Rectal smooth muscle tissue (tissue), 1 donor: ENCODE data around the gene PAFAH2.

Experiments
- H3K27ac ChIP-seq: one replicate; pipeline ENCODE4 v1.7.0; 2013; ENCODE audit warnings: low read depth, low read length, inconsistent platforms
- H3K27me3 ChIP-seq: one replicate; pipeline ENCODE4 v1.7.0; 2013; ENCODE audit warnings: low read length; ENCODE audit not compliant: control insufficient read depth, insufficient read depth
- H3K36me3 ChIP-seq: one replicate; pipeline ENCODE4 v1.7.0; 2013; ENCODE audit warnings: low read length; ENCODE audit not compliant: control insufficient read depth, insufficient read depth
- H3K4me1 ChIP-seq: one replicate; pipeline ENCODE4 v1.7.0; 2013; ENCODE audit warnings: low read length; ENCODE audit not compliant: control insufficient read depth, insufficient read depth
- H3K4me3 ChIP-seq: one replicate; pipeline ENCODE4 v1.7.0; 2013; ENCODE audit warnings: low read length
- H3K9ac ChIP-seq: one replicate; pipeline ENCODE4 v1.7.0; 2013; ENCODE audit warnings: low read length

PAFAH2 gene

DNA sequence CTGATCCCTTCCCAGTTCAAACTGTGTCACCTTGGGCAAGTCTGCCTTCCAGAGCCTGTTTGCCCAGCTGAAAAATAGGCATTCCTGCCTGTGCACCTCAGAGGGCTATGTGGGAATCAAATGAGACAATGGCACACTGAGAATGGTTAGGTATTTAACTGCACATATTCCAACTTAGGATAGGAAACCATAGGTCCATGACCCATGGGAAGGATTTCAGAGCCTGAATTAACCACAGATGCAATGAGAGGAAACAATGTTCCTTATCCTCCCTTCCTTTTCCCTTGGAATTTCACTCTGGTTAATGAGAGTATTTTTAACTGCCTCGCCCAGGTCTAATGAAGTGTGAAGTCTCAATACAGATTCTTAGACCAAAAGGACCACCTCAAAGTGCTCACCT, 12.7 kb downstream of the PAFAH2 start:
- no peak overlapping the region for H3K4me3 ChIP-seq
- no peak overlapping the region for H3K27ac ChIP-seq
- no peaks in the 10 kb centered on the region for H3K4me1 ChIP-seq
- H3K9ac ChIP-seq: no peak overlapping the region
- H3K36me3 ChIP-seq: peaks cover 35% of the 10 kb centered on the region
- H3K27me3 ChIP-seq: no peaks in the 10 kb centered on the region

DNA sequence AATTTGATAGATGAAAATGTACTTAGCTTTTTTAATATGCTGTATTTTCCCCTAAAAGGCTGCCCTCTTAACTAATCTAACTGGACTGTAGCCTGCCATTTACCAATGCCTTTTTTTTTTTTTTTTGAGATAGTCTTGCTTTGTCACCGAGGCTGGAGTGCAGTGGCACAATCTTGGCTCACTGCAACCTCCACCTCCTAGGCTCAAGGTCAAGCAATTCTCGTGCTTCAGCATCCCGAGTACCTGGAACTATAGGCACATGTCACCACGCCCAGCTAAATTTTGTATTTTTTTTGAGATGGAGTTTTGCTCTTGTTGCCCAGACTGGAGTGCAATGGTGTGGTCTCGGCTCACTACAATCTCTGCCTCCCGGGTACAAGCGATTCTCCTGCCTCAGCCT, 18.7 kb downstream of the PAFAH2 start:
- Histone ChIP-seq H3K27ac (no peak overlapping the region), H3K27me3 (no peaks in the 10 kb centered on the region), H3K4me1 (no peaks in the 10 kb centered on the region), H3K4me3 (no peak overlapping the region), H3K9ac (no peak overlapping the region), H3K36me3 (peaks cover 26% of the 10 kb centered on the region)

DNA sequence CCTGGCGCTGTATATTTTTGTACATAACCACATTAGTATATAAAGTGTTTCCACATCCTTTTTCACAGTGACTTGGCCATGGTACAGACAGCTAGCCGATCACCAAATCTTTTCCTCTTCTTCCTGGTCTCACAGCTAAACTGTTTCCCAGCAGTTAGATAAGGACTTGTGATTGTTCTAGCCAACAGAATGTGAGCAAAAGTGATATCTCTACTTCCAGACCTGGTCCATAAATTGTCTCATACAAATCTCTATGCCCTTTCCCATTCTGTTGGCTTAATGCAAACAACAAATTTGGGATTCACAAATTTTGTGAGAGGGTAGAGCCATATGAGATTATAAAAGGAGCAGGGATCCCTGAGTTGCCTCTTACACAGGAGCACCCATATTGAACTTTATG, 19.5 kb downstream of the PAFAH2 start:
- H3K9ac ChIP-seq: no peak overlapping the region
- H3K4me3 ChIP-seq: no peak overlapping the region
- H3K36me3 ChIP-seq: peaks cover 23% of the 10 kb centered on the region

DNA sequence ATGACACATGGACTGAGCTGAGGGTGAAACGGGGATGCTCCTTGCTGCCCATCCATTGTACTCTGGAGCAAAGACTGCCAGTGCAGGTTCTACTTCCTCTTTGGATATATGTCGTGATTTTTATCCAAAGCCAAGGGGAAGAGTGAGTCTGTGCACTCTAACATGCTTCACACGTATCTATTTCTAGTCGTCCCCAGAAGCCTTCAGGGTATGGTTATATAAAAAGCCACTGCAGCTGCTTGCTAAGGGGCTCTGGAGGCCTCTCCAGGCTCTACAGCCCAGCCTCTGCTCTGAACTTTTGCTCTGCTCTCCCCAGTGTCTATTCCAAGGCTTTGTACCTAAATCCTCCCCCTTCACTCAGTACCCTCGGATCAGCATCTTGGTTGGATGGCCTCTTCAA, 20.1 kb downstream of the PAFAH2 start:
- Histone ChIP-seq H3K27ac (no peak overlapping the region), H3K36me3 (peaks cover 22% of the 10 kb centered on the region)

More for the DNA sequence above, 19.5 kb downstream of the PAFAH2 start:
- no peaks in the 10 kb centered on the region for H3K27me3 ChIP-seq
- no peak overlapping the region for H3K27ac ChIP-seq
- H3K4me1 ChIP-seq: no peaks in the 10 kb centered on the region

DNA sequence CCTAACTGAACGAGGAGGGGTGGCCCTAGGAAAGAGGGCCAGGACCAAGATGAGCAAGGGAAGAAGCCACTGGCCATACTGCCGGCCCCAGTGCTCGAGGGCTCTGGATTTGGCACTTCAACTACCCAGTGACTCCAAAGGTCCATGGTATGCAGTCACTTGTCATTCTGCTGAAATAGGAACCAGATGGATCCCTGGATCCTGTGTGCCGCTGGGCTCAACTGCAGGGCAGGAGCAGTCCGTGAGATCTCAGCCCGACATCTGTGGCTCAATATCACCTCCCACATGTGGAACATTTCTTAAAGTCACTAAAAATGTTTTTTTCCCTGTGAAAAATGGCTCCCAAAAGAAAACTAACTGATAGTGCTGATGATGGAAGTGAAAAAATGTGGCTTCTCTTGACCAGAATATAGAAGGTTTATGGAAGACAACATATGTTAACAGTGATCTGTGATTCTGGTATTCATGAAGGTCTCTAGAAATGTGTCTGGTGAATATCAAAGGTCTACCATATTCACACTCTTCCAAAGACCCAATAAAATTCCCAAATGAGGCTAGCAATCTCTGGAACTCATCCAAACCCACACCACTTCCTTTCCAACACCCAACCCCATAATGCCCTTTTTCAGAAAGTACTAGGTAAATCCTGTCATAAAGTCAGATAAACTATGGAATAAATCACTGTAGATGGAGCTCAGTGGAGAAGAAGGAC, 24.1 kb downstream of the PAFAH2 start:
- Histone ChIP-seq H3K9ac (no peak overlapping the region), H3K27me3 (no peaks in the 10 kb centered on the region), H3K4me3 (no peak overlapping the region), H3K36me3 (peaks cover 12% of the 10 kb centered on the region), H3K27ac (no peak overlapping the region), H3K4me1 (no peaks in the 10 kb centered on the region)

More for the DNA sequence above, 20.1 kb downstream of the PAFAH2 start:
- no peak overlapping the region for H3K4me3 ChIP-seq
- H3K9ac ChIP-seq: no peak overlapping the region
- H3K27me3 ChIP-seq: no peaks in the 10 kb centered on the region
- no peaks in the 10 kb centered on the region for H3K4me1 ChIP-seq

DNA sequence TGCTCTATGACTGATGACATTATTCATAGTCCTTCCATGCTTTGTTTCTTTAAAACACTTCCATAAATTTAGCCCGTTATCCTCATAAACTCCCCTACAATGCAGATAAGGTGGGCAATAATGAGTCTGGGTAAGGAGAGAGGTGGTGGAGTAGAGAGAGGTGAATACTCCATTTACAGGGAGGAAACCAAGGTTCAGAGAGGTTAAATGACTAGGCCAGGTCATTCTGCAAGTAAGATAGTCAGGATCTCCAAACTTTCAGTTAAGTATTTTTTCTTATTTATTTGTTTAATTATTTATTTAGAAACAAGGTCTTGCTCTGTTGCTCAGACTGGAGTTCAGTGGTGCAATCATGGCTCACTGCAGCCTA, 26.1 kb downstream of the PAFAH2 start:
- H3K27me3 ChIP-seq: no peaks in the 10 kb centered on the region
- no peaks in the 10 kb centered on the region for H3K4me1 ChIP-seq
- no peak overlapping the region for H3K9ac ChIP-seq
- H3K36me3 ChIP-seq: peaks cover 8% of the 10 kb centered on the region
- H3K4me3 ChIP-seq: no peak overlapping the region
- H3K27ac ChIP-seq: no peak overlapping the region

DNA sequence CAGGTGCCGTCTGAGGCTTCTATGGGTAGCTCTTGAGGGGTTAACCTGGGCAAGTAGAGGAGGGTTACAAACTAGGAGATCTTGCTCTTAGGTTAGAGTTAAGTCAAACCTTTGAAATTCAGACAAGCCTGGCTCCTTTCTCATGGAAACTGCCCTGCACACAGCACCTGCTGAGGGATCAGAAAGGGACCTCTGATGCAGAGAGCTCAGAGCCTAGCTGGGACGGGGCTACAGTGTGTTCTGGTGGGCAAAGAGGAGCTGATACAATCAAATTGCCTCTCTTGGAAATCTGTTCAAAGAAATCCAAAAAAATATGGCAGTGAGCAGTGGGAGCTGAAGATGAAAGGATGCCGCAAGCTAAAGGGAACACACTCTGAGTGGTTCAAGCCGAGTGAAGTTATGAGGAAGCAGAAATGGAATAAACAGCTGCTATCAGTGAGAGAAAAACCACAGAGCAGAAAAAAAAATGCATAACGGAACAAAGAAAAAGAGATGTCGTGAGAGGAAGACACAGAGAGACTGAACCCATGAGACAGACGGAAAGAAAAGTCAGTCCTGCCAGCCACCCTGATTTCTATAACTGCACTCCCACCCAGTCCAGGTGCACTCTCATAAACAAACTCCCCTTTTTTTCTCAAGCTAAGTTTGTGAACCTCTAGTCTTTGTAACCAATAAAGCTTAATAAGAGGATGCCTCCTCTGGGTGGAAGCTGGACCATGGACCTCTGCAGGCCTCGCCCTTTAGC, 26.6 kb downstream of the PAFAH2 start:
- H3K4me3 ChIP-seq: no peak overlapping the region
- no peaks in the 10 kb centered on the region for H3K4me1 ChIP-seq
- no peaks in the 10 kb centered on the region for H3K27me3 ChIP-seq
- H3K36me3 ChIP-seq: peaks cover 5% of the 10 kb centered on the region
- H3K9ac ChIP-seq: no peak overlapping the region
- no peak overlapping the region for H3K27ac ChIP-seq

DNA sequence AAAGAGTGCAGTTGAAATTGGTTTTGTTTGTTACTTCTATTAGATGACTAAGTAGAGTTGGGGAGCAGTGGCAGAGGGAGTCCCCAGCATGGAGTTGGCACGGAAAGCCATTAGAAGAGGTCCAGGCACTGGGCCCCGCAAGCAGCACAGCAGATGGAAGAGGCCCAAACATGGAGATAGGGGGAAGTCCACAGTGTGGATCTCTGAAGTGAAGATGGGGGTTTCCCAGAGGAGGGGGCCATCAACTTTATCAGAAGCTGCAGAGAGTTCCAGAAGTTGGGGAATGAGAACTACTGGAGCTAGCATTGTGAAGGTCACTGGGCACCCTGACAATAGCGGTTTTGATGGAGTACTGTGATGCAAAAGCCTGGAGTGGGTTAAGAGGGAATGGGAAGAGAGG, 30.6 kb downstream of the PAFAH2 start:
- Histone ChIP-seq H3K4me1 (no peaks in the 10 kb centered on the region), H3K36me3 (no peaks in the 10 kb centered on the region), H3K4me3 (no peak overlapping the region), H3K9ac (no peak overlapping the region), H3K27ac (no peak overlapping the region), H3K27me3 (no peaks in the 10 kb centered on the region)

DNA sequence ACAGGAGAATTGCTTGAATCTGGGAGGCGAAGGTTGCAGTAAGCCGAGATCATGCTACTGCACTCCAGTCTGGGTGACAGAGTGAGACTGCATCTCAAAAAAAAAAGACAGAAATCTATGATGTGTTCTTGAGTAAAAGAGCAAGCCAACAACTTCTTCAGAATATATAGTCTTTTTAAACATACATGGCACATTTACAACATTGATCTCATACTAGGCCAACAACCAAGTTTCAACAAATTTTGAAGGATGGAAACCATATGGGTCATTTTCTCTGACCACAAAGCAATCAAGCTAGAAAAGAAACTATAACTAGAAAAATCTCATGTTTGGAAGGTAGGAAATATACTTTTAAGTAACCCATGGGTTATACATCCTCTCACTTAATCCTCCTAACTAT, 38.3 kb downstream of the PAFAH2 start:
- H3K27me3 ChIP-seq: no peaks in the 10 kb centered on the region

DNA sequence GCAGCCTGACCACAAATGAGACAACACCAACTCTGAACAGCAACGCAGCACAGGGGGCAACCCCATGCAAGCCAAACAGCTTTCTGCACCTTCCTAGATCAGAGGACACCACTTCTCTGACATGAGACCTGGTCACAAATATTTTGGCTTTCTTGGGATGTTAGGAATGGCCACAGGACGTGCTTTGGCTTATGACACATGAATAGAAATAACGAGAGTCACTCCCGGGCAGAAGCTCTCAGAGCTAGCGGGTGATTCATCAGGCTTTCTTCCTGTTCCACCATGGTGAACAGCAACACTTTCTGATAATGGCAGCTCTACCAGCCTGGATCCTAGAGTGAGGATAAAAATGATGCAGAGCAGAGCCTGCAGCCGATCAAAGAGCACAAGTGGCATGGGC, 39.4 kb downstream of the PAFAH2 start:
- H3K27me3 ChIP-seq: no peaks in the 10 kb centered on the region
- H3K4me1 ChIP-seq: no peaks in the 10 kb centered on the region
- no peak overlapping the region for H3K4me3 ChIP-seq
- peaks cover 8% of the 10 kb centered on the region for H3K36me3 ChIP-seq
- H3K9ac ChIP-seq: no peak overlapping the region
- H3K27ac ChIP-seq: no peak overlapping the region

More for the DNA sequence above, 38.3 kb downstream of the PAFAH2 start:
- no peak overlapping the region for H3K9ac ChIP-seq
- no peaks in the 10 kb centered on the region for H3K4me1 ChIP-seq
- peaks cover 8% of the 10 kb centered on the region for H3K36me3 ChIP-seq
- H3K4me3 ChIP-seq: no peak overlapping the region
- H3K27ac ChIP-seq: no peak overlapping the region

DNA sequence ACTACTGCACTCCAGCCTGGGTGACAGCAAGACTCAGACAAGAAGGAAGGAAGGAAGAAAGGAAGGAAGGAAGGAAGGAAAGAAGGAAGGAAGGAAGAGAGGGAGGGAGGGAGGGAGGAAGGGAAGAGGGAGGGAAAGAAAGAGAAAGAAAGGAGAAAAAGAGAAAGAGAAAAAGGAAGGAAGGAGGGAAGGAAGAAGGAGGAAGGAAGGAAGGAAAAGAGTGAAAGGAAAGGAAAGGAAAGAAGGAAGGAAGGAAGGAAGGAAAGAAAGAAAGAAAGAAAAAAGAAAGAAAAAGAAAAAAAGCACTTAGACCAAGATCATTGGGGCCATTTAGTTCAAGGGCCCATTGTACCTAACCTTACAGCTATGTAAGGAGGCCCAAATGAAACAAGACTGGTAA, 42.3 kb downstream of the PAFAH2 start:
- no peak overlapping the region for H3K4me3 ChIP-seq
- no peaks in the 10 kb centered on the region for H3K27me3 ChIP-seq
- no peaks in the 10 kb centered on the region for H3K36me3 ChIP-seq
- H3K27ac ChIP-seq: no peak overlapping the region
- H3K9ac ChIP-seq: no peak overlapping the region
- H3K4me1 ChIP-seq: peaks cover 5% of the 10 kb centered on the region

DNA sequence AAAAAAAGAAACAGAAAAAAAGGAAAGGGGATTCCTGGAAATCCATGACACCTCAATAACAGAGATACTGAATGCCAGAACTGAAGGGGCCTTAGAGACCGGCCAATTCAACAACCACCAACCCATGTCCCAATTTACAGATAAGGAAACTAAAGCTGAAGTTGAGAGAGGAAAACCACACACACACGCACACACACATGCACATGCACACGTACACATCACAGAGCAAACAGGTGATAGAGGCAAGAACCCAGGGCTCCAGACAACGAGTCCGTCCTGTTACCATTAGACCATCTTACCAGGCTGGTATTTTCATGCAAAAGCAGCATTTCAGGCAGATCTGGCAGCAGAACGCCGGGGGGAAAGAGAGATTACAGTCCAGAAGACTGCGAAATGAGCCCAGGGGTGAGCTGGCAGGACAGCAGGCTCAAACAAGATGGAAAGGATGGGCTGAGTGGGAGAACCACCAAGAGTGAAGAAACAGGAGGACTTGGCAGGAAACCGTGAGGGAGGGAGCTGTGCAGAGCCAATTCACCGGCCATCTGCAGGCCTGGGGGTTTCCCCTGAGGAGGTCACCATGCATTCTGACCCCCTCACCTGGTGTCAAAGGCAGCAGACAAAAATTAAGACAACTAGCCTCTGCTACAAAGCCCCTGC, 43.5 kb downstream of the PAFAH2 start:
- no peak overlapping the region for H3K4me3 ChIP-seq
- H3K4me1 ChIP-seq: peaks cover 5% of the 10 kb centered on the region
- H3K36me3 ChIP-seq: no peaks in the 10 kb centered on the region
- no peaks in the 10 kb centered on the region for H3K27me3 ChIP-seq
- no peak overlapping the region for H3K9ac ChIP-seq
- H3K27ac ChIP-seq: no peak overlapping the region
